HL-60 (cell line): ENCODE data around the gene ARPC1B.

ENCODE experiments used
- DNase-seq, 2 experiments: peaks; one replicate each; pipeline ENCODE4 v3.0.0-alpha.2; 2010 to 2020; ENCODE audit warnings: low read depth in 1 of 2, low spot score in 1 of 2
- H3K27ac ChIP-seq: fragments of 250-450 bp; sonication (Bioruptor Pico); replicated peaks from 2 replicates; pipeline ENCODE4 v1.5.1; 2020; ENCODE audit warnings: mild to moderate bottlenecking, moderate library complexity
- H3K27me3 ChIP-seq: fragments of 250-450 bp; sonication (Bioruptor Pico); 2 replicates; pipeline ENCODE4 v1.5.1; 2021; ENCODE audit warnings: mild to moderate bottlenecking, moderate library complexity; ENCODE audit not compliant: insufficient read depth, poor library complexity, severe bottlenecking
- H3K4me3 ChIP-seq: replicated peaks from 2 replicates; pipeline ENCODE4 v1.5.1; 2011; ENCODE audit warnings: mild to moderate bottlenecking, control low read depth, low read length; ENCODE audit not compliant: insufficient read depth
- CTCF ChIP-seq: IDR thresholded peaks from one replicate; pipeline ENCODE4 v1.5.1; 2011; ENCODE audit warnings: low read length, control low read depth, inconsistent platforms; ENCODE audit not compliant: insufficient read depth
- GABPA ChIP-seq: IDR thresholded peaks from 2 replicates; pipeline ENCODE4 v1.6.1; 2012; ENCODE audit warnings: low read depth
- POLR2AphosphoS5 ChIP-seq: IDR thresholded peaks from 2 replicates; pipeline ENCODE4 v1.6.1; 2012; ENCODE audit warnings: low read depth
- REST ChIP-seq: IDR thresholded peaks from 2 replicates; pipeline ENCODE4 v1.6.1; 2012; ENCODE audit warnings: low read depth; ENCODE audit not compliant: insufficient replicate concordance
- SPI1 ChIP-seq: IDR thresholded peaks from 2 replicates; pipeline ENCODE4 v1.6.1; 2012; ENCODE audit warnings: low read depth, mild to moderate bottlenecking, borderline replicate concordance

Gene ARPC1B

GRCh38 chr7:99406557-99406956 lies 32.0 kb downstream of the ARPC1B start:
- Histone ChIP-seq H3K27ac (no peak overlapping the region), H3K4me3 (no peak overlapping the region), H3K27me3 (no peaks in the 10 kb centered on the region)
- DNase-seq: no peak
- no peak for TF ChIP-seq SPI1
- TF ChIP-seq POLR2AphosphoS5: no peak
- no peak for TF ChIP-seq CTCF
- no peak for TF ChIP-seq GABPA
- TF ChIP-seq REST: no peak

GRCh38 chr7:99407872-99408378 lies 33.4 kb downstream of the ARPC1B start:
- peak overlapping the region; percentile 88 for H3K4me3 ChIP-seq
- peak overlapping the region; percentile 99 for H3K27ac ChIP-seq
- peak in 1 of 2 experiments; percentile 10 for DNase-seq
- TF ChIP-seq POLR2AphosphoS5: no peak
- TF ChIP-seq GABPA: no peak
- no peak for TF ChIP-seq SPI1
- TF ChIP-seq CTCF: no peak
- no peak for TF ChIP-seq REST
- no peaks in the 10 kb centered on the region for H3K27me3 ChIP-seq

- H3K27me3 ChIP-seq: no peaks in the 10 kb centered on the region
- peak within 1 kb of the TSS; percentile 99 for H3K27ac ChIP-seq
- H3K4me3 ChIP-seq: peak within 1 kb of the TSS; percentile 88
- TF ChIP-seq POLR2AphosphoS5: peak; percentile 86
- peak; percentile 61 for TF ChIP-seq REST
- TF ChIP-seq SPI1: peak; percentile 47; the same call in 1 of the 2 replicates
- TF ChIP-seq CTCF: no peak
- TF ChIP-seq GABPA: peak; percentile 88
- peak; percentile 93 for DNase-seq
Observed at GRCh38 chr7:99408379-99409191, 34.1 kb downstream of the ARPC1B start, which contains the start of the genes BUD31 and PDAP1. Gene BUD31 (plus strand): TSS chr7:99408969. CDS start chr7:99411093, 2,124 bp downstream. Gene PDAP1 (minus strand): TSS chr7:99408597. CDS start chr7:99408548, 49 bp downstream.
